Tibial nerve (tissue), 4 donors: Measurements from ENCODE around the gene FBLN7. TPM values are rescaled to one million over a fixed set of nuclear protein-coding genes. Genes with fewer than 3 reads are reported as not detected.
"Not testable (repeated sequence)": the region's sequence is repeated elsewhere in the genome, so short reads cannot be mapped to it uniquely, and the experiment has no call there.

Source experiments
- DNase-seq, 2 donors: peaks; one replicate each; pipeline ENCODE4 v3.0.0-alpha.2; 2019; ENCODE audit warnings: low spot score in 2 of 2
- H3K27ac ChIP-seq, 4 donors: fragments of 200-600 bp; sonication (generic) in 3 of 4; one replicate each; pipeline ENCODE4 v1.5.1; 2017 to 2019; ENCODE audit warnings: mild to moderate bottlenecking in 1 of 4
- H3K27me3 ChIP-seq, 2 donors: fragments of 200-600 bp; sonication (generic) in 1 of 2; one replicate each; pipeline versions ENCODE4 v1.5.1 to v1.6.0; 2017 to 2019
- H3K36me3 ChIP-seq, 3 donors: fragments of 200-600 bp; sonication (generic); one replicate each; pipeline ENCODE4 v1.5.1; 2018 to 2019
- H3K4me1 ChIP-seq, 4 donors: fragments of 200-600 bp; sonication (generic) in 3 of 4; one replicate each; pipeline ENCODE4 v1.5.1; 2017 to 2019
- H3K4me3 ChIP-seq, 4 donors: fragments of 200-600 bp; sonication (generic) in 3 of 4; one replicate each; pipeline ENCODE4 v1.5.1; 2017 to 2019; ENCODE audit warnings: mild to moderate bottlenecking in 1 of 4, moderate library complexity in 1 of 4
- H3K9me3 ChIP-seq, 4 donors: fragments of 200-600 bp; sonication (generic) in 3 of 4; one replicate each; pipeline ENCODE4 v1.5.1; 2017 to 2019
- CTCF ChIP-seq, 5 experiments: fragments of 200-600 bp in 3 of 5; fragments of 450-650 bp in 2 of 5; sonication (generic) in 3 of 5; IDR thresholded peaks; one replicate each; pipeline ENCODE4 v1.5.1; 2016 to 2019; ENCODE audit warnings: antibody characterized with exemption in 5 of 5, mild to moderate bottlenecking in 3 of 5, moderate library complexity in 2 of 5
- EP300 ChIP-seq, 2 donors: sonication (generic); formaldehyde crosslinking; IDR thresholded peaks; one replicate each; pipeline ENCODE4 v1.6.1; 2017; ENCODE audit warnings: antibody characterized with exemption in 2 of 2, mild to moderate bottlenecking in 1 of 2
- POLR2A ChIP-seq, 2 donors: fragments of 450-650 bp; IDR thresholded peaks; one replicate each; pipeline ENCODE4 v1.6.1; 2017; ENCODE audit warnings: antibody characterized with exemption in 2 of 2, mild to moderate bottlenecking in 2 of 2, moderate library complexity in 2 of 2
- WGBS, 2 donors: methylation state at CpG; one replicate each; pipeline ENCODE4 v1.1.5; 2018; 5-methylcytosine and 5-hydroxymethylcytosine counted together
- total RNA-seq, 4 donors: library from RNA; depleted of rRNA; stranded (reverse); fragments of >200 nt; gene quantifications; one replicate each; pipeline ENCODE4 v1.1.0, GENCODE V29; 2016

Gene FBLN7
- total RNA-seq, 4 donors from 2014 or later: 0.60 to 3.9 (median 2.6) TPM

GRCh38 chr2:112204411-112204810 is 66.2 kb downstream of the FBLN7 start:
- no peak overlapping the region for H3K4me3 ChIP-seq
- H3K36me3 ChIP-seq: no peaks in the 10 kb centered on the region
- H3K27me3 ChIP-seq: no peaks in the 10 kb centered on the region
- no peaks in the 10 kb centered on the region for H3K4me1 ChIP-seq
- peaks cover 0 to 27% (median 9%) of the 10 kb centered on the region in 4 donors for H3K9me3 ChIP-seq
- DNase-seq: no peak
- TF ChIP-seq POLR2A (IDR thresholded peaks at IDR 0.05) (no peak), EP300 (IDR thresholded peaks at IDR 0.05) (no peak), CTCF (IDR thresholded peaks at IDR 0.05) (no peak)
- H3K27ac ChIP-seq: no peak overlapping the region
- WGBS, 2 donors: 93 to 94% methylated on average over 2 of the region's 2 CpGs

GRCh38 chr2:112207905-112208304 is 69.7 kb downstream of the FBLN7 start:
- H3K27me3 ChIP-seq, H3K27ac ChIP-seq, H3K4me3 ChIP-seq, DNase-seq, H3K4me1 ChIP-seq: not testable (repeated sequence)
- Histone ChIP-seq H3K36me3 (peaks cover 0 to 12% (median 0%) of the 10 kb centered on the region in 3 donors), H3K9me3 (peaks cover 0 to 29% (median 9%) of the 10 kb centered on the region in 4 donors)
- WGBS, 2 donors: 82 to 90% methylated on average over 3 of the region's 3 CpGs

- Histone ChIP-seq H3K27me3 (no peaks in the 10 kb centered on the region), H3K4me3 (no peak overlapping the region), H3K36me3 (peaks cover 0 to 41% (median 0%) of the 10 kb centered on the region in 3 donors), H3K27ac (no peak overlapping the region), H3K9me3 (peaks cover 0 to 12% (median 0%) of the 10 kb centered on the region in 4 donors), H3K4me1 (no peaks in the 10 kb centered on the region)
- 88 to 92% methylated on average over 3 of the region's 3 CpGs for WGBS, 2 donors
- no peak for DNase-seq
- TF ChIP-seq POLR2A (IDR thresholded peaks at IDR 0.05): no peak
- no peak for TF ChIP-seq EP300 (IDR thresholded peaks at IDR 0.05)
- no peak for TF ChIP-seq CTCF (IDR thresholded peaks at IDR 0.05)
These were observed 78.0 kb downstream of the FBLN7 start for GRCh38 chr2:112216167-112216566.

GRCh38 chr2:112217854-112218253 is 79.7 kb downstream of the FBLN7 start:
- peaks cover 0 to 37% (median 0%) of the 10 kb centered on the region in 3 donors for H3K36me3 ChIP-seq
- DNase-seq: no peak
- peaks cover 0 to 5% (median 0%) of the 10 kb centered on the region in 4 donors for H3K9me3 ChIP-seq
- TF ChIP-seq CTCF (IDR thresholded peaks at IDR 0.05) (no peak), POLR2A (IDR thresholded peaks at IDR 0.05) (no peak), EP300 (IDR thresholded peaks at IDR 0.05) (no peak)
- no peaks in the 10 kb centered on the region for H3K27me3 ChIP-seq
- H3K4me3 ChIP-seq: no peak overlapping the region
- no peaks in the 10 kb centered on the region for H3K4me1 ChIP-seq
- H3K27ac ChIP-seq: no peak overlapping the region

GRCh38 chr2:112220186-112220585 is 82.0 kb downstream of the FBLN7 start:
- Histone ChIP-seq H3K27me3 (no peaks in the 10 kb centered on the region), H3K27ac (no peak overlapping the region), H3K36me3 (peaks cover 0 to 25% (median 0%) of the 10 kb centered on the region in 3 donors), H3K4me3 (no peak overlapping the region), H3K4me1 (no peaks in the 10 kb centered on the region), H3K9me3 (peaks cover 0 to 5% (median 0%) of the 10 kb centered on the region in 4 donors)
- no peak for DNase-seq
- 100% methylated on average over 3 of the region's 3 CpGs for WGBS, 2 donors
- TF ChIP-seq CTCF (IDR thresholded peaks at IDR 0.05): no peak
- TF ChIP-seq POLR2A (IDR thresholded peaks at IDR 0.05): no peak
- TF ChIP-seq EP300 (IDR thresholded peaks at IDR 0.05): no peak

GRCh38 chr2:112220831-112221230 is 82.6 kb downstream of the FBLN7 start:
- H3K9me3 ChIP-seq: peaks cover 0 to 5% (median 0%) of the 10 kb centered on the region in 4 donors
- no peak for DNase-seq
- H3K36me3 ChIP-seq: peaks cover 0 to 28% (median 0%) of the 10 kb centered on the region in 3 donors
- H3K27me3 ChIP-seq: no peaks in the 10 kb centered on the region
- H3K4me3 ChIP-seq: no peak overlapping the region
- H3K4me1 ChIP-seq: no peaks in the 10 kb centered on the region
- no peak overlapping the region for H3K27ac ChIP-seq
- no peak for TF ChIP-seq EP300 (IDR thresholded peaks at IDR 0.05)
- TF ChIP-seq POLR2A (IDR thresholded peaks at IDR 0.05): no peak
- WGBS, 2 donors: 97% methylated on average over 3 of the region's 3 CpGs
